EH (cell line): ENCODE data around the gene TJP3.

ENCODE experiments used
- DNase-seq: peaks from one replicate; pipeline ENCODE4 v3.0.0-alpha.2; 2015; ENCODE audit warnings: low read depth

Gene TJP3

DNA sequence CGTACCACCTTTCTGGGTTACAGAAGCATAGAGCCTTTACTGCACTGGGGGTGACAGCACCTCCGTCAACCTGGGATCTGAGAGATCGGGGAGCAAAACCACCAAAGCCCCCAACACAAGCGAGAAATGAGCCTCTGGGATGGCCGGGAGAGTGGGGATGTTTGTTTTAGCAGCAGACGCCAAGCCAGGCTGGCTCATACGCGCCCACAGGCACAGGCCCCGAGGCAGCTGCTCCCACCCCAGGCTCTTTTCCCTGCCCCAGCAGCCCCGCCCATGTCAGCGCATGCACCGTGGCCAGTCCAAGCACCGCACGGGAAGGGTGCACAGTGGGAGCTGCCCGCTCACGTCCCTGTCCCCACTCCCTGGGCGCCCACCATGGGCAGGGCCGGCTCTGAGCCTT, 16.5 kb upstream of the TJP3 start:
- no peak for DNase-seq

GRCh38 chr19:3692141-3693024, 15.8 kb upstream of the TJP3 start:
- DNase-seq: no peak

DNA sequence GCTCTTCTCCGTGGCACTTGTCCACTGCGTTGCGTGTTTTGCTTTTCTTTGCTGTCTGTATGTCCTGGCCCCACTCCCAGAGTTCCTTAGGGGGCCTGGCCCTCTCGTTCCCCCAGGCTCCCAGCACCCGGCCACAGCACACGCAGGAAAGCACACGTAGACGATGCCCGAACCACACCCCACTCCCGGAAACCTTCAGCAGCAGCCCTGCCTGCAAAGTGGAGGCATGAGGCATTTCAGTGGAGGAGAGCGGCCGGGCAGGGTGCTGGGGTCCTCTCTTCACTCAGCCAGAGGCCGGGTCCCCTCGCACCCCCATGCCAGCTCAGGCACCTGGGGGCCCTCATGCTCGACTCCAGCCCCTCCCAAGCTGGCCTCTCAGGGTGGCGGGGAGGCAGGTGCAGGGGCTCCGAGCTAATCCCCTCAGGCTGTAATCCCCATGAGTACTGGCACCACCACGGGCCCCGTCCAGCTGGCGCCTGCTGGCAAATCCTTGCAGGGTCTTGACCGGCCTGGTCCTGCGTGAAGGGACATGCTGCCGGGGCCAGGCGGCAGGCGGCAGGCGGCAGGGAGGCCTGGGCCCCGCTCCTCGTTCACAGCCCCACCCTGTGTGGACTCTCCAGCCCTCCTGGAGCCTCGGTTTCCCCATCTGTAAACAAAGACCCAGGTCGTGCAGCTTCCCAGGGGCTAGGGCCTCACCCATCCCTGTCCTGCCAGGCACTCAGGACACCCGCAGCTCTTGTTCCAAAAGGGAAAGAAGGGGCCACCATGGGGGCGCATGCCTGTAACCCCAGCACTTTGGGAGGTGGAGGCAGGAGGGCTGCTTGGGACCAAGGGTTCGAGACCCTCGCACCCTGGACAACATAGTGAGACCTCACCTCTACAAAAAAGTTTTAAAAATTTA, 14.9 kb upstream of the TJP3 start:
- DNase-seq: no peak

DNA sequence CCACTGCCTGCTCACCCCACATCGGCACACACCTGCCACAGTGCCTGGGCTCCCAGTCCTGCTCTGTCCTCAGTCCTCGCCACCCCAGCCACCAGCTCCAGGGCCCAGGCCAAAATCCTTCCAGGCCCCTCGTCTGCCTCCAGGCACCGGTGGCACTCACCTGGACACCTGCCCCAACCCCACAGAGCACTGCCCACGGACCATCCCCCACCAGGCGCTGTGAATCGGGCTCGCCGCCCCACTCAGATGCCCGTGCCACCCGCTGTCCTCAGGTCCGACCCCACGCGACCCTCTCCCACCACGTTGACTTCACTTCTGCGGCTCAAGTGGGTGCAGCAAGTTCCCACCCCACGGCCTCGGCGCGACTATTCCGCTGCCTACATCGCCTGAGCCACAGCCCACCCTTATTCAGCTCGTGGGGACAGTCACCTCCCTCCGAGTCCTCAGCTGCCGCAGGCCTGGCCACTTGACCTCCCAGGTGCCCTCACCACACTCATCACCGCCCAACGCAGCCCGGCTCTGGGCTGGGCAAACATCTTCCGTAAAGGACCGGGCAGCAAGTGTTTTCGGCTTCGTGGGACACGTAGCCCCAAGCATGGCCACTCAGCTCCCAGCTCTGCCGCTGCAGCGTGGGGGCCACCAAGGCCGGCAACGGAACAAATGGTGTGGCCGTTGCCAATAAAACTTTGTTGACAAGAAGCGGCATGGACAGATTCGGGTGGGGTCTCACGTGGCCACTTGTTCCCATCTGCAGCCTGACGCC, 13.6 kb upstream of the TJP3 start:
- DNase-seq: no peak

- DNase-seq: no peak
These were observed 13.0 kb upstream of the TJP3 start for GRCh38 chr19:3695124-3695733.

GRCh38 chr19:3695986-3696659, 12.1 kb upstream of the TJP3 start:
- DNase-seq: no peak

DNA sequence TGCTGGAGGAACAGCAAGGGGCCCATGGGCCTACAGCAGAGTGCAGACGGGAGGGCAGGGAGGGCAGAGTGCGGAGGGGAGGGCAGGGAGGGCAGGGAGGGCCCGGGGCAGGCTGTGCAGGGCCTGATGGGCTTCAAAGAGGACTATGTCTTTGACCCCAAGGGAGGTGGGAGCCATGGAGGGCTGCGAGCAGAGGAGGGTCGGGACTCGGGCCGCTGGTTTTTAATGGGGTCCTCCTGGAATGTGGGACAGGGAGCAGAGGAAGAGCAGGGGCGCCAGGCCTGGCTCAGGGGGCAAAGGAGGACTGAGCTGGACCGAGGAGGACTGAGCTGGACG, 11.6 kb upstream of the TJP3 start:
- no peak for DNase-seq

DNA sequence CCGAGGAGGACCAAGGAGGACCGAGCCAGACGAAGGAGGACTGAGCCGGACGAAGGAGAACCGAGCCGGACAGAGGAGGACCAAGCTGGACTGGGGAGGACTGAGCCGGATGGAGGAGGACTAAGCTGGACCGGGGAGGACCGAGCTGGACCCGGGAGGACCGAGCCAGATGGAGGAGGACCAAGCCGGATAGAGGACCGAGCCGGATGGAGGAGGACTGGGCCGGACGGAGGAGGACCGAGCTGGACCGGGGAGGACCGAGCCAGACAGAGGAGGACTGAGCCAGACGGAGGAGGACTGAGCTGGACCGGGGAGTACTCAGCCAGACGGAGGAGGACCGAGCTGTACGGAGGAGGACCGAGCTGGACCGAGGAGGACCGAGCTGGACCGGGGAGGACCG, 11.1 kb upstream of the TJP3 start:
- DNase-seq: no peak

DNA sequence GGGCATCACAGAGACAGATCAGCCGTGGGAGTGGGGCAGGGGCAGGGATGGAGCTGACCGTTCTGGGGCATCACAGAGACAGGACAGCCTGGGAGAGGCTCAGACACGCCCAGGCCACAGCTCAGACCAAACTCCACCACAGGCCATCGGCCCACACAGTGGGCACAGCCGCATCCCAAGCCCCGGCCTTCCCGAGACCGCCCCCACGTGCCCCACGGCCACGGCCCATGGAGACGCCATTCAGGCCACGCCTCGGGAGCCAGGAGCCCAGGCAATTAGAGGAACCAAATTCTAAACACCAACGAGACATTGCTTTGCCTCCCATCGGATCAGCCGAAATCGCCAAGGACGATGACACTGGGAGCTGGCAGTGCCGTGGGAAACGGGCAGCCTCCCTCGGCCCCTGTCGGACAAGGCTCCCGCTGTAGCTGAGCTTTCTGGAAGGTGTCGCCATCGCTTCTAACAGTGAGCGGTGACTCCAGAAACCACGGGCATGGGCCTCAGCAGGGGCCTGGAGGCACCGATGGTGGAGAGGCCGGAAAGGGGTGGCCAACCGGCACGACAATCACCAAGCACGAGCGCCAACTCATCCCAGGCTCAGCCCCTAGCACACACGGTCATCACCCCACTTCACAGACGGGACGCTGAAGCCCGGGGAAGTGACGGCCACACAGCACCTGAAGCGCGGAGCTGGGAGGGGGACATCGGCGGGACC, 10.4 kb upstream of the TJP3 start:
- DNase-seq: peak; percentile 41

- peak; percentile 36 for DNase-seq
These were observed 9.7 kb upstream of the TJP3 start for GRCh38 chr19:3698386-3698950.

DNA sequence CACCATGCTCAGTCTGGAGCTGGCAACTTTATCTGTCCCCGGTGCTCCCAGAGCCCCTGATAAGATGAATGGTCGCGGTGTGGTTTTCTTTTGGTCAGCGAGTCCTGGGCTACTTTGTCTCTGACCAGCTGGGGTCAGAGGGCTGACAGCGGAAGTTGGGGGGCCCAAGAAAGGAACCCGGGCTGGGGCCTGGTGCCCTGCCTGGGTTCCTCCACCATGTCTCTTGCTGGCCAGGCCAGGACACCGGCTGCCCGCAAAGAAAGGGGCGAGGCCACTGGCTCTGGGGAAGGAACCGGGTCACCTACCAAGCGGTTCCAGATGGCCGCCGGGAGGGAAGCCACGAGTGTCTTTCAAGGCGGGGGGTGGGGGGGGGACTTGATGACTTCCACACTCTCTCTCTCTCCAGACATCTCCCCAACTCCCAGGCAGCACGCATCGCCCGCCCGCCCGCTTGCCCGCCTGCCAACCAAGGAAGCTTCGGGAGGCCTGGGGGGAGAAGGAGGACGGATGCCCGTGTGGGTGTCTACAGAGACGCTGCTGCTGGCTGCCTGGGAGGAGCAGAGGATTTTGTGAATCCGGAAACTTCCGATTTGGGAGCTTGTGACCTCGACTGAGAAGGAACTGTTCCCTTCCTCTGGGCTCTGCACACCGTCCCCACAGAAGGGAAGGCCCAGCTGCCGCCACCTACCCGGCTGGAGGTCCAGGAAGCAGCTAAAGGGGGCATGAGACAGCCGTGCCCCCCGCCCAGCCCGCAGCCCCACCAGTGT, 9.0 kb upstream of the TJP3 start:
- DNase-seq: peak; percentile 76

DNA sequence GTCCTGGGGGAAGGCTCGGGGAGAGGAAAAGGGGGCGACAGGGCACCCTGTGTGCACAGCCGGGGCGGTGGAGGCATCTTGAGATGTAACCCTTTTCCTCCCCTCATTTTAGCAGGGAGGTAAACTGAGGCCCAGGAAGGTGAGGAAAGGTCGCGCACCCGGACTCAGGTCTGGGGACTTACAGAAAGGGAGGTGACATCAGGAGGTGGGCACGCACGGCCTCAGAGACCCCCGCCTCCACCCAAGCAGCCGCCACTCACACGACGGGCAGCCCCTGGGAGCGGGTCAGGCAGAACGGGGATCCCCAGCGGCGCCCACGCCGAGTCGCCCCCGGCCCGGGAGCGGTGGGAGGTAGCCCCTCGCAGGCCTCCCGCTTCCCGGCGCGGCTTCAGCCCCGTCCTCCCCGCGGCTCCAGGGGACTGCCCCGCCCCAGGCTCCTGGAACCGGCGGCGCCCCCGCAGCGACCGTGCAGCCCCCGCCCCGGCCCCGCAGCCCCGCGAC, 8.4 kb upstream of the TJP3 start:
- no peak for DNase-seq

GRCh38 chr19:3700242-3701032, 7.7 kb upstream of the TJP3 start, which contains the start of gene PIP5K1C:
TSS of gene PIP5K1C (minus strand) at chr19:3700468. CDS start at chr19:3700390, 78 bp downstream.
- peak; percentile 81 for DNase-seq

DNA sequence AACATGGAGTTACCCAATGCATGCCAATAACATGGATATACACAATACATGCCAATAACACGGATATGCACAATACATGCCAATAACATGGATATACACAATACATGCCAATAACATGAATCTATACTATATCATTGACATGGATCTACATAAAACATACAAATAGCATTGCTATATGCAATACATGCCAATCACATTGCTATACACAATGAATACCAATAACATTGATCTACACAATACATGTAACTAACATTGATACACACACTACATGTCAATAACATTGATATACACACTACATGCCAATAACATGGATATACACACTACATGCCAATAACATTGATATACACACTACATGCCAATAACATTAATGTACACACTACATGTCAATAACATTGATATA, 7.0 kb upstream of the TJP3 start:
- no peak for DNase-seq

DNA sequence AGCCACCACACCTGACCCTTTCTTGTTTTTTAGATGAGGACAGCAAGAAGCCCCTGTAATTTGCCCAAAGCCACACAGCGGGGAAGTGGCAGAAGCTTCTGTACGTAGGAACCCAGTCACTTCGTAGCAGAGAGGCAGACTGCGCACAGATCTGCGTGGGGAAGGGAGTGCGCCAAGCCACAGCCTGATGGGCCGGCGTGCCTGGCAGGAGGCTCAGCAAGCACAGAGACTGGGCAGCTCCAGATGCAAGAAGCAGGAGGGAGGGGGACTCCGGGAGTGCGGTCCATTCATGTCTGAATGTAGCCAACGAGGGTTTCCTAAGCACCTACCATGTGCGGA, 347 bp upstream of the TJP3 start:
- DNase-seq: no peak

DNA sequence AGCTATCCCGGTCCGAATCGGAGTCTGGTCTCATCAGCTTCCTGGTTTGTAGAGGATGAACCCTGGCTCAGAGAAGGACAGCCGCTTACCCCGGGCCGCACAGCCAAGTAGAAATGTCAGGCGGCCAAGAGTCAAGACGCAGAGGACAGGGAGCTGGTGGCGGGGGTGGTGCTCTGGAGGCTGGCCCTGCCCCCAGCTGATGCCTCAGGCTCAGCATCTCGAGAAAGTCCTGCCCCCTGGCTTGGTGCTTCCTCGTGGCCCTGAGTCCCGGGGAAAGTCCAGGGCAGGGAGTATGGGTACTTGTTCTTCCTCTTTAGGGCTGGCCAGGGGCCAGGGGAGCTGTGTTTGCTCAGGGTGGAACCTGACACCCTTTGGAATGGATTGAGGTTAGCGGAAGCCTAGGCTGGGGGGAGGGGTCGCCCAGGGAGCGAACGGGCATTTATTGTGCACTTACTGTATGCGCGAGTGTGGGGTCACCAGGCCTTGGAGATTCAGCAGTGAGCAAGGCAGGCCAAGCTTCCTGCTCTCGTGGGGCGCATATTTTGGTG, 2.2 kb downstream of the TJP3 start:
- peak; percentile 55 for DNase-seq

GRCh38 chr19:3712663-3713611, 4.8 kb downstream of the TJP3 start:
- DNase-seq: no peak
